Keratinocyte (primary cell): Measurements from ENCODE around the gene KCNN4. TPM values are rescaled to one million over a fixed set of nuclear protein-coding genes. Genes with fewer than 3 reads are reported as not detected.
"Not testable (repeated sequence)": the region's sequence is repeated elsewhere in the genome, so short reads cannot be mapped to it uniquely, and the experiment has no call there.

ENCODE experiments used
- DNase-seq: peaks from one replicate; pipeline ENCODE4 v3.0.0-alpha.2; 2011; ENCODE audit warnings: low read depth, missing footprints, low spot score
- FAIRE-seq: peaks from 2 replicates; lab custom pipeline; 2011; peaks lifted over from hg19 to GRCh38; lab: Jason Lieb, UNC
- H2AFZ ChIP-seq: 2 replicates; pipeline ENCODE4 v1.6.0; 2012; ENCODE audit warnings: low read length, control low read depth, inconsistent platforms; ENCODE audit not compliant: control insufficient read depth
- H3K27ac ChIP-seq: 2 replicates; pipeline ENCODE4 v1.5.1; 2011; ENCODE audit warnings: low read length; ENCODE audit not compliant: control insufficient read depth, insufficient read depth
- H3K27me3 ChIP-seq: 3 replicates; pipeline ENCODE4 v1.6.0; 2011; ENCODE audit warnings: low read length; ENCODE audit not compliant: control insufficient read depth, insufficient read depth; ENCODE audit errors: extremely low read depth
- H3K36me3 ChIP-seq, 2 experiments: 2 replicates in 1 of 2; 3 replicates in 1 of 2; pipeline ENCODE4 v1.5.1; 2011; ENCODE audit warnings: low read length in 2 of 2, mild to moderate bottlenecking in 1 of 2; ENCODE audit not compliant: control insufficient read depth in 2 of 2, insufficient read depth in 2 of 2; ENCODE audit errors: extremely low read depth in 1 of 2
- H3K4me1 ChIP-seq: 3 replicates; pipeline ENCODE4 v1.5.1; 2011; ENCODE audit warnings: low read length; ENCODE audit not compliant: control insufficient read depth, insufficient read depth; ENCODE audit errors: extremely low read depth
- H3K4me2 ChIP-seq: 3 replicates; pipeline ENCODE4 v1.6.0; 2011; ENCODE audit warnings: low read depth, low read length; ENCODE audit not compliant: control insufficient read depth, insufficient read depth; ENCODE audit errors: extremely low read depth
- H3K4me3 ChIP-seq, 3 experiments: fragments of 200-600 bp in 1 of 3; sonication (generic) in 1 of 3; 2 replicates in 2 of 3; 3 replicates in 1 of 3; pipeline ENCODE4 v1.5.1; 2011 to 2016; ENCODE audit warnings: low read length in 3 of 3, mild to moderate bottlenecking in 3 of 3, control low read depth in 2 of 3, inconsistent platforms in 1 of 3, low read depth in 1 of 3, mixed read lengths in 1 of 3, mixed run types in 1 of 3, moderate library complexity in 1 of 3; ENCODE audit not compliant: control insufficient read depth in 2 of 3, insufficient read depth in 2 of 3; ENCODE audit errors: extremely low read depth in 1 of 3
- H3K79me2 ChIP-seq: 2 replicates; pipeline ENCODE4 v1.6.0; 2012; ENCODE audit warnings: low read length; ENCODE audit not compliant: control insufficient read depth, insufficient read depth
- H3K9ac ChIP-seq: 3 replicates; pipeline ENCODE4 v1.6.0; 2011; ENCODE audit warnings: low read length; ENCODE audit not compliant: control insufficient read depth, insufficient read depth; ENCODE audit errors: extremely low read depth
- H3K9me1 ChIP-seq: 3 replicates; pipeline ENCODE4 v1.6.0; 2011; ENCODE audit warnings: low read length; ENCODE audit not compliant: control insufficient read depth, insufficient read depth; ENCODE audit errors: extremely low read depth
- H3K9me3 ChIP-seq: 2 replicates; pipeline ENCODE4 v1.5.1; 2012; ENCODE audit warnings: low read depth, low read length; ENCODE audit not compliant: control insufficient read depth
- H4K20me1 ChIP-seq: 3 replicates; pipeline ENCODE4 v1.6.0; 2011; ENCODE audit warnings: low read length; ENCODE audit not compliant: control insufficient read depth, insufficient read depth; ENCODE audit errors: extremely low read depth
- CTCF ChIP-seq, 3 experiments: IDR thresholded peaks in 1 of 3; conservative IDR thresholded peaks in 1 of 3; optimal IDR thresholded peaks in 1 of 3; 2 replicates in 2 of 3; 3 replicates in 1 of 3; pipeline versions ENCODE3 to v1.5.1; 2011; ENCODE audit warnings: low read length in 3 of 3, mild to moderate bottlenecking in 3 of 3, moderate library complexity in 2 of 3, control low read depth in 1 of 3, inconsistent platforms in 1 of 3; ENCODE audit not compliant: insufficient read depth in 2 of 3; ENCODE audit errors: extremely low read depth in 1 of 3
- EZH2 ChIP-seq: IDR thresholded peaks from one replicate; pipeline ENCODE4 v1.6.1; 2012; ENCODE audit warnings: inconsistent platforms, mild to moderate bottlenecking, low read length, moderate library complexity
- dilution Hi-C: fragments of 300-500 bp; cut with MboI; formaldehyde crosslinking; loops from one replicate; pipeline ENCODE4 v1.7.0; 2020; ENCODE audit warnings: low sequenced_read_pairs; ENCODE audit not compliant: extremely low pct_ligation_motif_present
- polyA minus RNA-seq, 3 experiments: library from RNA; depleted of rRNA, polyadenylated mRNA; stranded (reverse); fragments of >200 nt; gene quantifications; 1 replicate in 1 of 3; 2 replicates in 1 of 3; 3 replicates in 1 of 3; pipeline ENCODE4 v1.2.3, GENCODE V29; 2011
- polyA plus RNA-seq, 5 experiments: library from polyadenylated mRNA; depleted of rRNA in 3 of 5; stranded (reverse) in 3 of 5; stranded (forward) in 1 of 5; unstranded in 1 of 5; fragments of >200 nt; gene quantifications; 1 replicate in 1 of 5; 2 replicates in 3 of 5; 3 replicates in 1 of 5; pipeline versions ENCODE4 v1.2.1 to v1.2.3, GENCODE V29; 2011 to 2012; ENCODE audit warnings: missing spikeins in 2 of 5, low read depth in 1 of 5, low replicate concordance in 1 of 5

The KCNN4 gene
- polyA plus RNA-seq (9.8 to 15.5 TPM (median 10.5 TPM) in 3 replicates), polyA minus RNA-seq (7.9 to 28.6 TPM (median 10.3 TPM) in 3 replicates)
- 2.8 TPM for polyA plus RNA-seq (2011; ENCODE audit: low read depth)
- 3.3 and 4.6 TPM in 2 replicates for polyA plus RNA-seq (2011; cell fraction: cytosol; rRNA removed)
- polyA plus RNA-seq (2011; cell fraction: nucleus; rRNA removed) = 20.7 and 21.0 TPM in 2 replicates
- polyA plus RNA-seq (2012; ENCODE audit: low replicate concordance) = 5.6 and 14.8 TPM in 2 replicates
- polyA minus RNA-seq (2011; cell fraction: cytosol; rRNA and poly(A)+ RNA removed) = 11.3 TPM
- 11.3 and 11.5 TPM in 2 replicates for polyA minus RNA-seq (2011; cell fraction: nucleus; rRNA and poly(A)+ RNA removed)

DNA sequence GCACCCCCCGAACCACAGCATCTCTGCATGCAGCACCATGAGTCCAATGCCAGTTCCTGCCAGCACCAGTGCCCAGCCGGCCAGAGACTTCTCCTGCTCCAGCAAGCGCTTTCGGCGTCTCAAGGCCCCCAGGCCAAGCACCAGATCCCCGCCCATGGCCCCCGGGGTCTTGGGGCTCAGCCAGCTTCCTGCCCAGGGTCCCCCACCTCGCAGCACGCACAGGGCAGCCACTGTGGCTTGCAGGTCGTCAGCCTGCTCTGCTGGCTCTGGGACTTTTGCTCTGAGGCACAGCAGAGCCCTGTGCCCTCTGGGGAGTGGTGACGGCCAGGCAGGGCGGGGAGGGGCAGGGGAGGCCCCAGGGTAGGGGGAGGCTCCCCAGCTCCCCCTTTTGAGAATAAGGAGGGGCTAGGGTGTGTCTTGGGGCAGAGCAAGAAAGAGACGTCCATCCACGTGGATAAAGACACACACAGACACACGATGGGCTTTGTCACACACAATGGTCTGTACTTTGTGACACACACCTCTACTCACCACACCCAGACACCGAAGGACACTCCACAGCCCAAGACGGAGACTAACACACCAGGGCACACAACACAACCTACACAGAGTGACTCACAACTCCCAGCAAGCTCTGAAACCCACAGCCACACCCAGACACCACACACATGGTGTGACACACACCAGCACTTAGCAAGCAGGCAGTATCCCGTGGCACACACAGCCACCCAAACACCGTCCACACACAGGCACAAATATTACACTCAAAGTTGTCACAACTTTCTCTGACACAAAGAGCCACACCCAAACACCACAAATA is at the start of gene KCNN4:
KCNN4 (minus strand) TSS at position 268 of the 820 bp plus-strand sequence; CDS start at position 156, 112 bp downstream.
- Histone ChIP-seq H3K4me3 (peak within 1 kb of the TSS; percentile 31 to 71 (median 37)), H3K36me3 (no peaks in the 10 kb centered on the region), H3K27me3 (no peaks in the 10 kb centered on the region), H2AFZ (peak within 1 kb of the TSS; percentile 61), H3K4me1 (peaks cover 68% of the 10 kb centered on the region), H3K4me2 (peak within 1 kb of the TSS; percentile 65), H3K27ac (peak within 1 kb of the TSS; percentile 68), H3K79me2 (peaks cover 3% of the 10 kb centered on the region), H3K9ac (peak within 1 kb of the TSS; percentile 65), H4K20me1 (no peaks in the 10 kb centered on the region), H3K9me3 (no peaks in the 10 kb centered on the region), H3K9me1 (no peaks in the 10 kb centered on the region)
- dilution Hi-C loops = no loop called here
- TF ChIP-seq CTCF (optimal IDR thresholded peaks at IDR 0.05 in 1 of 3, IDR thresholded peaks at IDR 0.05 in 1 of 3, conservative IDR thresholded peaks at IDR 0.05 in 1 of 3; ENCODE audit: extremely low read depth in 1 of 3, insufficient read depth in 2 of 3, low read length in 3 of 3) (no peak), EZH2 (no peak)
- peak; percentile 98 for DNase-seq
- peak; percentile 56 for FAIRE-seq

DNA sequence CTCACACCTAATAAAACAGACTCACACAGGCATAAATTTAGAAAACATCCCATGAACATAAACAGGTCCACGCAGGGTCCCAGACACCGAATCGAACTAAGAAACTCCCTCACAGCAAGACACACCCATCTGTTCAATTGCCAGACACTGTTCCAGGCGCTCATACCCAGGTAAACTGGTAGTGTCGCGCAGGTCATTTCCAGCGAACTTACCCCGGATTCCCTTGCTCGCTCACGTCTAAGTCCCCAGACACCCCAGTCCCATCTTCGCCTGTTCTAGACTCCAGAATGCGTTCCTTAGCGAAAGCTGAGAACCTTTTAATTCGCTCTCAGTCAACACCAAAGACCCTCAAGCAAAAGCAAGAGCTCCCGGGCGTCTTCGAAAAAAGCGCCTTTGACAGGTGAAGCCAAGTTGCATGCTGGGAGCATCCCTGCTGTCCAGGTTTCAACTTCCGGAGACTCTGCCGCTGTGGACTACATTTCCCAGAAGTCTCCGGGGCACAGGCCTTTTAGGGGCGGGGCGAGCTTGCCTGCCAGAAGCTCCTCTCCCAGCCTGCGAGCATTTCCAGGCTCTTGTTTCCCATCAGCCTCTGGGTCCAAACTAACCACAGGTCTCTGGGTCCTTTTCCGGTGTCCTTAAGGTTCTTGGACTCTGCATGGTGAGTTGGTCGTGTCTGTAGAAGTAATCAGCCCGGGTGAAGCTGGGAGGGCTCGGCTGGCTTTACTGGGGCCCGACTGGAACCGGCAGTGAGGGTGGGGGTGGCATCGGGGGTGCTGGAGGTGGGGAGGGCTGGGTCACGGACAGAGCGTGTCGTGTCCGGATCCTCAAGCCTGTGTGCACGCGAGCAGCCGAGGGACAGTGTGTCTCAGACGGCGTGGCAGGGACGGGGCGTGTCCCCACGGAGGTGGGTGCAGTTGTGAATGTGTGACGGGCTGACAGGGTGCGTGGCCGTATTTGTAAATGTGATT is 46.3 kb upstream of the KCNN4 start, which contains the start of gene ZNF283:
ZNF283 (plus strand) TSS at position 535 of the 968 bp plus-strand sequence. CDS start 6,184 bp downstream, outside the sequence.
- Histone ChIP-seq H4K20me1 (no peaks in the 10 kb centered on the region), H3K9me1 (no peaks in the 10 kb centered on the region), H3K79me2 (peaks cover 6% of the 10 kb centered on the region), H3K4me2 (peak within 1 kb of the TSS; percentile 95), H3K36me3 (peaks cover 2 to 12% of the 10 kb centered on the region in 2 experiments), H3K27ac (peak within 1 kb of the TSS; percentile 55), H3K9ac (peak within 1 kb of the TSS; percentile 77), H2AFZ (peak within 1 kb of the TSS; percentile 93), H3K4me1 (peaks cover 3% of the 10 kb centered on the region), H3K27me3 (no peaks in the 10 kb centered on the region), H3K4me3 (peak within 1 kb of the TSS; percentile 68 to 80 (median 72)), H3K9me3 (no peaks in the 10 kb centered on the region)
- TF ChIP-seq EZH2 = no peak
- TF ChIP-seq CTCF (optimal IDR thresholded peaks at IDR 0.05 in 1 of 3, IDR thresholded peaks at IDR 0.05 in 1 of 3, conservative IDR thresholded peaks at IDR 0.05 in 1 of 3; ENCODE audit: extremely low read depth in 1 of 3, insufficient read depth in 2 of 3, low read length in 3 of 3) = no peak
- dilution Hi-C loops = no loop called here
- FAIRE-seq (peak; percentile 62), DNase-seq (peak; percentile 59)

- H3K4me3 ChIP-seq, H3K4me2 ChIP-seq, H3K79me2 ChIP-seq, H3K9me1 ChIP-seq, dilution Hi-C loops, DNase-seq, H3K36me3 ChIP-seq, H3K9me3 ChIP-seq, H4K20me1 ChIP-seq, FAIRE-seq, H3K27me3 ChIP-seq, H3K9ac ChIP-seq, H2AFZ ChIP-seq, H3K27ac ChIP-seq: not testable (repeated sequence)
- peaks cover 11% of the 10 kb centered on the region for H3K4me1 ChIP-seq
Observed at GRCh38 chr19:43824572-43824971, 43.8 kb upstream of the KCNN4 start.
